Measurements from ENCODE around the gene ZDHHC8. TPM values are rescaled to one million over a fixed set of nuclear protein-coding genes. Genes with fewer than 3 reads are reported as not detected.

ZDHHC8 gene
- total RNA-seq, 2 donors from 2014 or later = 82.2 to 82.3 TPM

GRCh38 chr22:20089226-20089976, 42.2 kb upstream of the ZDHHC8 start:
- H3K9me3 ChIP-seq (ENCODE audit: control insufficient read depth, low read length) = no peaks in the 10 kb centered on the region
- Mint-ChIP-seq H3K27ac (no peak overlapping the region), H3K27me3 (ENCODE audit: insufficient read depth) (no peaks in the 10 kb centered on the region), H3K9me3 (no peaks in the 10 kb centered on the region), H3K4me1 (peaks cover 8% of the 10 kb centered on the region), H3K4me3 (no peak overlapping the region), H3K36me3 (ENCODE audit: low read depth) (peaks cover 92% of the 10 kb centered on the region)
- H3K9ac ChIP-seq (ENCODE audit: extremely low read depth, low read length, poor library complexity, severe bottlenecking) = no peak overlapping the region
- TF ChIP-seq, protein P1, sequence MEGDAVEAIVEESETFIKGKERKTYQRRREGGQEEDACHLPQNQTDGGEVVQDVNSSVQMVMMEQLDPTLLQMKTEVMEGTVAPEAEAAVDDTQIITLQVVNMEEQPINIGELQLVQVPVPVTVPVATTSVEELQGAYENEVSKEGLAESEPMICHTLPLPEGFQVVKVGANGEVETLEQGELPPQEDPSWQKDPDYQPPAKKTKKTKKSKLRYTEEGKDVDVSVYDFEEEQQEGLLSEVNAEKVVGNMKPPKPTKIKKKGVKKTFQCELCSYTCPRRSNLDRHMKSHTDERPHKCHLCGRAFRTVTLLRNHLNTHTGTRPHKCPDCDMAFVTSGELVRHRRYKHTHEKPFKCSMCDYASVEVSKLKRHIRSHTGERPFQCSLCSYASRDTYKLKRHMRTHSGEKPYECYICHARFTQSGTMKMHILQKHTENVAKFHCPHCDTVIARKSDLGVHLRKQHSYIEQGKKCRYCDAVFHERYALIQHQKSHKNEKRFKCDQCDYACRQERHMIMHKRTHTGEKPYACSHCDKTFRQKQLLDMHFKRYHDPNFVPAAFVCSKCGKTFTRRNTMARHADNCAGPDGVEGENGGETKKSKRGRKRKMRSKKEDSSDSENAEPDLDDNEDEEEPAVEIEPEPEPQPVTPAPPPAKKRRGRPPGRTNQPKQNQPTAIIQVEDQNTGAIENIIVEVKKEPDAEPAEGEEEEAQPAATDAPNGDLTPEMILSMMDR (conservative IDR thresholded peaks at IDR 0.05) = no peak
- no peak overlapping the region for H3K27ac ChIP-seq (ENCODE audit: low read depth, low read length)
- DNase-seq = no peak
- no peak overlapping the region for H3K4me3 ChIP-seq (ENCODE audit: low read length)
- peaks cover 94% of the 10 kb centered on the region for H3K36me3 ChIP-seq (ENCODE audit: control insufficient read depth, insufficient read depth, low read length)
- 96 to 100% methylated on average over 17 of the region's 17 CpGs for WGBS, 2 experiments (ENCODE audit: insufficient coverage in 1 of 2, insufficient read length in 1 of 2)
- H3K27me3 ChIP-seq (ENCODE audit: control insufficient read depth, insufficient read depth, low read length, poor library complexity, severe bottlenecking) = no peaks in the 10 kb centered on the region
- no peaks in the 10 kb centered on the region for H3K4me1 ChIP-seq (ENCODE audit: control insufficient read depth, insufficient read depth, low read length)

DNA sequence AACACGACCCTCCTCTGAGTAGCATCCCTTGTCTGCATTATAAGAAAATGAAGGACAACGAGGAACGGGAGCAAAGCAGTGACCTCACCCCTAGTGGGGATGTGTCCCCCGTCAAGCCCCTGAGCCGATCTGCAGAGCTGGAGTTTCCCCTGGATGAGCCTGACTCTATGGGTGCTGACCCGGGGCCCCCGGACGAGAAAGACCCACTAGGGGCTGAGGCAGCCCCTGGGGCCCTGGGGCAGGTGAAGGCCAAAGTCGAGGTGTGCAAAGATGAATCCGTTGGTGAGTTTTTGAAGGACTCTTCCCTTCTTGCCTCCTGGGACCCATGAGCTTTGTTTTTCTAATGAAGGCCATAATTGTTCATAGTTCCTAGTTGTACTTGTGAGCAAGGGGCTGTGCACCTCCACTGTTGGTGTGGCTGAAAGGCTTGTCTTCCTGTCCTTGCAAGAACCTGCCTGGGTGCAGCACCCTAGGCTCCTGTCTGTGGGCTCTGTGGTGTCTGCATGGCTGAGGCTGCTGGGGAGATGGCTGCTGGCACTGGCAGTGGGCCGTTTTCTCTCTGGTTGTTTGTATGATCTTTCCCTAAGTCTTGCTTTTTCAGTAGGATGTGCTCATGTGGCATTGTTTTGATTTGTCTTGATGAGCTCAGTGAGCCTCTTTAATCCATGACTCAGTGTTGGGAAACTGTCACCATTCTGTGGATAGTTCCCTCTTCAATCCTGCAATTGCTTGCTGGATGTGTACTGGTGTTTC, 41.5 kb upstream of the ZDHHC8 start:
- no peaks in the 10 kb centered on the region for H3K4me1 ChIP-seq (ENCODE audit: control insufficient read depth, insufficient read depth, low read length)
- H3K4me3 Mint-ChIP-seq = no peak overlapping the region
- H3K4me3 ChIP-seq (ENCODE audit: low read length) = no peak overlapping the region
- H3K9me3 Mint-ChIP-seq = no peaks in the 10 kb centered on the region
- H3K9me3 ChIP-seq (ENCODE audit: control insufficient read depth, low read length) = no peaks in the 10 kb centered on the region
- peaks cover 100% of the 10 kb centered on the region for H3K36me3 ChIP-seq (ENCODE audit: control insufficient read depth, insufficient read depth, low read length)
- TF ChIP-seq, protein P1 (conservative IDR thresholded peaks at IDR 0.05) = no peak
- no peak overlapping the region for H3K27ac ChIP-seq (ENCODE audit: low read depth, low read length)
- H3K36me3 Mint-ChIP-seq (ENCODE audit: low read depth) = peaks cover 98% of the 10 kb centered on the region
- H3K4me1 Mint-ChIP-seq = peaks cover under 1% of the 10 kb centered on the region
- no peaks in the 10 kb centered on the region for H3K27me3 Mint-ChIP-seq (ENCODE audit: insufficient read depth)
- DNase-seq = no peak
- H3K9ac ChIP-seq (ENCODE audit: extremely low read depth, low read length, poor library complexity, severe bottlenecking) = no peak overlapping the region
- H3K27me3 ChIP-seq (ENCODE audit: control insufficient read depth, insufficient read depth, low read length, poor library complexity, severe bottlenecking) = no peaks in the 10 kb centered on the region
- no peak overlapping the region for H3K27ac Mint-ChIP-seq
- WGBS, 2 experiments (ENCODE audit: insufficient coverage in 1 of 2, insufficient read length in 1 of 2) = 92 to 99% methylated on average over 10 to 11 of the region's 11 CpGs

GRCh38 chr22:20090730-20091240, 40.8 kb upstream of the ZDHHC8 start:
- WGBS, 2 experiments (ENCODE audit: insufficient coverage in 1 of 2, insufficient read length in 1 of 2) = 98 to 100% methylated on average over 6 to 9 of the region's 9 CpGs
- Mint-ChIP-seq H3K9me3 (no peaks in the 10 kb centered on the region), H3K27ac (no peak overlapping the region), H3K36me3 (ENCODE audit: low read depth) (peaks cover 98% of the 10 kb centered on the region), H3K27me3 (ENCODE audit: insufficient read depth) (no peaks in the 10 kb centered on the region), H3K4me1 (no peaks in the 10 kb centered on the region), H3K4me3 (no peak overlapping the region)
- peaks cover 100% of the 10 kb centered on the region for H3K36me3 ChIP-seq (ENCODE audit: control insufficient read depth, insufficient read depth, low read length)
- no peaks in the 10 kb centered on the region for H3K9me3 ChIP-seq (ENCODE audit: control insufficient read depth, low read length)
- no peak overlapping the region for H3K4me3 ChIP-seq (ENCODE audit: low read length)
- H3K4me1 ChIP-seq (ENCODE audit: control insufficient read depth, insufficient read depth, low read length) = no peaks in the 10 kb centered on the region
- TF ChIP-seq, protein P1 (conservative IDR thresholded peaks at IDR 0.05) = no peak
- H3K27me3 ChIP-seq (ENCODE audit: control insufficient read depth, insufficient read depth, low read length, poor library complexity, severe bottlenecking) = no peaks in the 10 kb centered on the region
- no peak overlapping the region for H3K9ac ChIP-seq (ENCODE audit: extremely low read depth, low read length, poor library complexity, severe bottlenecking)
- H3K27ac ChIP-seq (ENCODE audit: low read depth, low read length) = no peak overlapping the region
- no peak for DNase-seq
